ENCODE results near the gene GGNBP2.
"Not testable (repeated sequence)": the region's sequence is repeated elsewhere in the genome, so short reads cannot be mapped to it uniquely, and the experiment has no call there.

GGNBP2 gene

GRCh38 chr17:36506249-36506826, 38.4 kb upstream of the GGNBP2 start:
- DNase-seq (ENCODE audit: low read depth in 1 of 2, low spot score in 1 of 2): no peak
- in situ Hi-C loops (cut with HindIII; ENCODE audit: low pct_unique_long_range_greater_than_20kb, low sequenced_read_pairs): no loop called here
- no peak for TF ChIP-seq JUND (IDR thresholded peaks at IDR 0.05; ENCODE audit: low read depth)

- DNase-seq (ENCODE audit: low read depth in 1 of 2, low spot score in 1 of 2): no peak
- no peak for TF ChIP-seq JUND (IDR thresholded peaks at IDR 0.05; ENCODE audit: low read depth)
- in situ Hi-C loops (cut with HindIII; ENCODE audit: low pct_unique_long_range_greater_than_20kb, low sequenced_read_pairs): no loop called here
Observed at GRCh38 chr17:36506831-36507230, 37.9 kb upstream of the GGNBP2 start.

GRCh38 chr17:36507266-36507665, 37.5 kb upstream of the GGNBP2 start:
- TF ChIP-seq JUND (IDR thresholded peaks at IDR 0.05; ENCODE audit: low read depth): no peak
- in situ Hi-C loops (cut with HindIII; ENCODE audit: low pct_unique_long_range_greater_than_20kb, low sequenced_read_pairs): no loop called here
- no peak for DNase-seq (ENCODE audit: low read depth in 1 of 2, low spot score in 1 of 2)

GRCh38 chr17:36508439-36508838, 36.3 kb upstream of the GGNBP2 start:
- in situ Hi-C loops (cut with HindIII; ENCODE audit: low pct_unique_long_range_greater_than_20kb, low sequenced_read_pairs); DNase-seq (ENCODE audit: low read depth in 1 of 2, low spot score in 1 of 2): not testable (repeated sequence)

- no peak for DNase-seq (ENCODE audit: low read depth in 1 of 2, low spot score in 1 of 2)
- in situ Hi-C loops (cut with HindIII; ENCODE audit: low pct_unique_long_range_greater_than_20kb, low sequenced_read_pairs): no loop called here
- TF ChIP-seq JUND (IDR thresholded peaks at IDR 0.05; ENCODE audit: low read depth): no peak
Observed at GRCh38 chr17:36509272-36509985, 35.3 kb upstream of the GGNBP2 start.

- no peak for DNase-seq (ENCODE audit: low read depth in 1 of 2, low spot score in 1 of 2)
- in situ Hi-C loops (cut with HindIII; ENCODE audit: low pct_unique_long_range_greater_than_20kb, low sequenced_read_pairs): no loop called here
- TF ChIP-seq JUND (IDR thresholded peaks at IDR 0.05; ENCODE audit: low read depth): no peak
Observed at GRCh38 chr17:36510636-36511035, 34.1 kb upstream of the GGNBP2 start.

GRCh38 chr17:36511216-36511615, 33.5 kb upstream of the GGNBP2 start:
- in situ Hi-C loops (cut with HindIII; ENCODE audit: low pct_unique_long_range_greater_than_20kb, low sequenced_read_pairs): no loop called here
- TF ChIP-seq JUND (IDR thresholded peaks at IDR 0.05; ENCODE audit: low read depth): no peak

GRCh38 chr17:36512641-36513040, 32.1 kb upstream of the GGNBP2 start:
- in situ Hi-C loops (cut with HindIII; ENCODE audit: low pct_unique_long_range_greater_than_20kb, low sequenced_read_pairs): no loop called here
- DNase-seq (ENCODE audit: low read depth in 1 of 2, low spot score in 1 of 2): no peak
- TF ChIP-seq JUND (IDR thresholded peaks at IDR 0.05; ENCODE audit: low read depth): no peak

More at GRCh38 chr17:36511216-36511615, 33.5 kb upstream of the GGNBP2 start:
- DNase-seq (ENCODE audit: low read depth in 1 of 2, low spot score in 1 of 2): no peak

- DNase-seq (ENCODE audit: low read depth in 1 of 2, low spot score in 1 of 2): no peak
- no peak for TF ChIP-seq JUND (IDR thresholded peaks at IDR 0.05; ENCODE audit: low read depth)
- in situ Hi-C loops (cut with HindIII; ENCODE audit: low pct_unique_long_range_greater_than_20kb, low sequenced_read_pairs): no loop called here
Observed at GRCh38 chr17:36514856-36515255, 29.9 kb upstream of the GGNBP2 start.

GRCh38 chr17:36515837-36516236, 28.9 kb upstream of the GGNBP2 start:
- no peak for TF ChIP-seq JUND (IDR thresholded peaks at IDR 0.05; ENCODE audit: low read depth)
- no peak for DNase-seq (ENCODE audit: low read depth in 1 of 2, low spot score in 1 of 2)
- in situ Hi-C loops (cut with HindIII; ENCODE audit: low pct_unique_long_range_greater_than_20kb, low sequenced_read_pairs): no loop called here

GRCh38 chr17:36523113-36523512, 21.6 kb upstream of the GGNBP2 start:
- TF ChIP-seq JUND (IDR thresholded peaks at IDR 0.05; ENCODE audit: low read depth): no peak
- DNase-seq (ENCODE audit: low read depth in 1 of 2, low spot score in 1 of 2): no peak
- in situ Hi-C loops (cut with HindIII; ENCODE audit: low pct_unique_long_range_greater_than_20kb, low sequenced_read_pairs): no loop called here

- in situ Hi-C loops (cut with HindIII; ENCODE audit: low pct_unique_long_range_greater_than_20kb, low sequenced_read_pairs): no loop called here
- TF ChIP-seq JUND (IDR thresholded peaks at IDR 0.05; ENCODE audit: low read depth): no peak
- no peak for DNase-seq (ENCODE audit: low read depth in 1 of 2, low spot score in 1 of 2)
Observed at GRCh38 chr17:36524428-36524876, 20.3 kb upstream of the GGNBP2 start.

- in situ Hi-C loops (cut with HindIII; ENCODE audit: low pct_unique_long_range_greater_than_20kb, low sequenced_read_pairs): no loop called here
Observed at GRCh38 chr17:36525113-36525512, 19.6 kb upstream of the GGNBP2 start.

GRCh38 chr17:36525888-36526287, 18.8 kb upstream of the GGNBP2 start:
- no peak for DNase-seq (ENCODE audit: low read depth in 1 of 2, low spot score in 1 of 2)
- in situ Hi-C loops (cut with HindIII; ENCODE audit: low pct_unique_long_range_greater_than_20kb, low sequenced_read_pairs): no loop called here
- TF ChIP-seq JUND (IDR thresholded peaks at IDR 0.05; ENCODE audit: low read depth): no peak

More at GRCh38 chr17:36525113-36525512, 19.6 kb upstream of the GGNBP2 start:
- DNase-seq (ENCODE audit: low read depth in 1 of 2, low spot score in 1 of 2): no peak
- no peak for TF ChIP-seq JUND (IDR thresholded peaks at IDR 0.05; ENCODE audit: low read depth)
